ENCODE results near the gene SNRNP70. TPM values are rescaled to one million over a fixed set of nuclear protein-coding genes. Genes with fewer than 3 reads are reported as not detected.
A peak's percentile ranks its signal among the peaks of the same experiment; 100 is the strongest.

The SNRNP70 gene
- total and polyA plus RNA-seq, 2 of the 13 experiments (the other 11 are each of a cell fraction or from before 2014, with no cell fraction given), result 150 to 210 TPM

DNA sequence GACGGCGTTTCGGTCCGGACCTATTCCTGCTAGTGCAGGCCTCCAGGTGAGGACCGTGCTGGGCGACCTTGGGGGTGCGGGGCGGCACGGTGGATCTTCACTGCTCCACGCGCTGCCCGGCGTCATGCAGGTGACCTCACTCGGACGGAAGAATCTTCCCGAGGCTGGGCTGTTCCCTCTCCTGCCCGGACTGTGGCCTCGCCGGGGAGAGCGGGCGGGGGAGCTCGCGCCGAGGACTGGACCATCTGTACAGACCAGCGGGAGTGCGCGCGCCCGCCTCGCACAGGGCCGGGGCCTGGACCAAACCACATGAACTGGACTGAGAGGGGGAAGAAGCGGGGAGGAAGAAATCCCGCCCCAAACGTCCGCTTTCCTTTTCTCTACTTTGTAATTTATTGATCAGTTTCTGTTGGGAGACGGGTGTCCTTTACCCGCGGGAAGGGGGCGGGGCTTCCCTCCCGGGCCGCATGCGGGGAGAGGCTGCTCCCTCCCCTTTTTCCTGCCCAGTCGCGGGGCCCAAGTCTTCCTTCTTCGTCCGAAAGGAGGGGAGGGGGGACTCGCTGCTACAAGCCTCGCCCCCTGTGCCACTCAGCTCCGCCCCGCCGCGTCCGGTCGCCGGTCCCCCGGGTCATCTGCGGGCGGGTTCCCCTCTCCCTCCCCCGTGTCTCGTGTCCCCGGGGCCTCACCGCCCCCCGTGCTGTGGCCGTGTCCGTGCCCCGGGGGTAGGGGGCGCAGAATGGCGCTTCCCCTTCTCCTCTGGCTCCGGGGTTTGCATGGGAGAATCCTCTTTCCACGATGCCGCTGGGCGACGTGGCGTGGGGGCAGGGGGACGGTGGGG is 65.1 kb downstream of the SNRNP70 start (continued):
- TF ChIP-seq MYPOP (CRISPR knock-in tag; IDR thresholded peaks at IDR 0.05), result no peak
- TF ChIP-seq ZNF333 (CRISPR knock-in tag; IDR thresholded peaks at IDR 0.05; ENCODE audit: borderline replicate concordance), result no peak
- 0 out of 2 replicates have a peak, but pooled peaks have one; percentile 74 for TF ChIP-seq ELF4 (CRISPR knock-in tag; IDR thresholded peaks at IDR 0.05; ENCODE audit: borderline replicate concordance)
- TF ChIP-seq THAP7 (CRISPR knock-in tag; IDR thresholded peaks at IDR 0.05), result peak; percentile 75; the same call in 1 of the 2 replicates
- TF ChIP-seq ADNP (CRISPR knock-in tag; IDR thresholded peaks at IDR 0.05), result no peak
- TF ChIP-seq JUN (CRISPR knock-in tag; IDR thresholded peaks at IDR 0.05), result 0 out of 2 replicates have a peak, but pooled peaks have one; percentile 48
- 0 out of 2 replicates have a peak, but pooled peaks have one; percentile 36 for TF ChIP-seq FIP1L1 (IDR thresholded peaks at IDR 0.05; ENCODE audit: borderline replicate concordance, insufficient read depth, low read depth, low read length)
- 0 out of 2 replicates have a peak, but pooled peaks have one; percentile 14 for TF ChIP-seq ZFP41 (CRISPR knock-in tag; IDR thresholded peaks at IDR 0.05; ENCODE audit: borderline replicate concordance)
- TF ChIP-seq U2AF1 (optimal IDR thresholded peaks at IDR 0.05; ENCODE audit: low read depth, low read length), result no peak
- TF ChIP-seq ZNF670 (CRISPR knock-in tag; IDR thresholded peaks at IDR 0.05; ENCODE audit: borderline replicate concordance), result peak; percentile 65; the same call in 1 of the 2 replicates
- 0 out of 2 replicates have a peak, but pooled peaks have one; percentile 77 for TF ChIP-seq ZNF101 (CRISPR knock-in tag; IDR thresholded peaks at IDR 0.05; ENCODE audit: borderline replicate concordance, low read depth)
- TF ChIP-seq PHF5A (CRISPR knock-in tag; IDR thresholded peaks at IDR 0.05; ENCODE audit: low read depth, unreplicated experiment), result no peak
- peak; percentile 44; the same call in 1 of the 2 replicates for TF ChIP-seq ZNF768 (CRISPR knock-in tag; IDR thresholded peaks at IDR 0.05)
- TF ChIP-seq, protein P1, sequence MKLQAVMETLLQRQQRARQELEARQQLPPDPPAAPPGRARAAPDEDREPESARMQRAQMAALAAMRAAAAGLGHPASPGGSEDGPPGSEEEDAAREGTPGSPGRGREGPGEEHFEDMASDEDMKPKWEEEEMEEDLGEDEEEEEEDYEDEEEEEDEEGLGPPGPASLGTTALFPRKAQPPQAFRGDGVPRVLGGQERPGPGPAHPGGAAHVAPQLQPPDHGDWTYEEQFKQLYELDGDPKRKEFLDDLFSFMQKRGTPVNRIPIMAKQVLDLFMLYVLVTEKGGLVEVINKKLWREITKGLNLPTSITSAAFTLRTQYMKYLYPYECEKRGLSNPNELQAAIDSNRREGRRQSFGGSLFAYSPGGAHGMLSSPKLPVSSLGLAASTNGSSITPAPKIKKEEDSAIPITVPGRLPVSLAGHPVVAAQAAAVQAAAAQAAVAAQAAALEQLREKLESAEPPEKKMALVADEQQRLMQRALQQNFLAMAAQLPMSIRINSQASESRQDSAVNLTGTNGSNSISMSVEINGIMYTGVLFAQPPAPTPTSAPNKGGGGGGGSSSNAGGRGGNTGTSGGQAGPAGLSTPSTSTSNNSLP (IDR thresholded peaks at IDR 0.05; ENCODE audit: low read depth, low read length), result no peak
- peak; percentile 82 for TF ChIP-seq ZNF547 (CRISPR knock-in tag; IDR thresholded peaks at IDR 0.05)
- peak; percentile 17; the same call in 1 of the 2 replicates for TF ChIP-seq ZNF441 (CRISPR knock-in tag; IDR thresholded peaks at IDR 0.05; ENCODE audit: borderline replicate concordance)
- no peak for TF ChIP-seq NPAS2 (CRISPR knock-in tag; IDR thresholded peaks at IDR 0.05; ENCODE audit: borderline replicate concordance)
- TF ChIP-seq ZNF562 (CRISPR knock-in tag; IDR thresholded peaks at IDR 0.05; ENCODE audit: borderline replicate concordance), result no peak
- no peak for TF ChIP-seq MEIS2 (CRISPR knock-in tag; IDR thresholded peaks at IDR 0.05)
- 0 out of 2 replicates have a peak, but pooled peaks have one; percentile 72 for TF ChIP-seq ATF5 (CRISPR knock-in tag; IDR thresholded peaks at IDR 0.05; ENCODE audit: low read depth)
- TF ChIP-seq ZNF225 (CRISPR knock-in tag; IDR thresholded peaks at IDR 0.05), result peak; percentile 12; the same call in 1 of the 2 replicates
- TF ChIP-seq SP5 (CRISPR knock-in tag; IDR thresholded peaks at IDR 0.05; ENCODE audit: borderline replicate concordance, low read depth), result peak; percentile 46; the same call in 1 of the 2 replicates
- peak; percentile 72 for TF ChIP-seq SAP130 (CRISPR knock-in tag; IDR thresholded peaks at IDR 0.05; ENCODE audit: low read depth)
- TF ChIP-seq IRF2 (CRISPR knock-in tag; IDR thresholded peaks at IDR 0.05), result 0 out of 2 replicates have a peak, but pooled peaks have one; percentile 40
